ENCODE data around the gene RGS6.
"Not testable (repeated sequence)": the region's sequence is repeated elsewhere in the genome, so short reads cannot be mapped to it uniquely, and the experiment has no call there.

Gene RGS6

GRCh38 chr14:72444701-72445100 lies 512.5 kb downstream of the RGS6 start:
- no peak for DNase-seq (ENCODE audit: low read depth in 2 of 2, low spot score in 1 of 2)

- no peak for DNase-seq (ENCODE audit: low read depth in 2 of 2, low spot score in 1 of 2)
These were observed 516.0 kb downstream of the RGS6 start for GRCh38 chr14:72448212-72448611.

GRCh38 chr14:72450473-72451044 lies 518.3 kb downstream of the RGS6 start:
- DNase-seq (ENCODE audit: low read depth in 2 of 2, low spot score in 1 of 2) = no peak

GRCh38 chr14:72451054-72451972 lies 519.1 kb downstream of the RGS6 start:
- DNase-seq (ENCODE audit: low read depth in 2 of 2, low spot score in 1 of 2) = peak in 1 of 2 donors; percentile 10

GRCh38 chr14:72452774-72453173 lies 520.5 kb downstream of the RGS6 start:
- no peak for DNase-seq (ENCODE audit: low read depth in 2 of 2, low spot score in 1 of 2)

GRCh38 chr14:72454388-72455160 lies 522.3 kb downstream of the RGS6 start:
- no peak for DNase-seq (ENCODE audit: low read depth in 2 of 2, low spot score in 1 of 2)

GRCh38 chr14:72457641-72458040 lies 525.4 kb downstream of the RGS6 start:
- no peak for DNase-seq (ENCODE audit: low read depth in 2 of 2, low spot score in 1 of 2)

- no peak for DNase-seq (ENCODE audit: low read depth in 2 of 2, low spot score in 1 of 2)
These were observed 529.8 kb downstream of the RGS6 start for GRCh38 chr14:72462056-72462455.

GRCh38 chr14:72463291-72463866 lies 531.1 kb downstream of the RGS6 start:
- no peak for DNase-seq (ENCODE audit: low read depth in 2 of 2, low spot score in 1 of 2)

- no peak for DNase-seq (ENCODE audit: low read depth in 2 of 2, low spot score in 1 of 2)
These were observed 532.0 kb downstream of the RGS6 start for GRCh38 chr14:72464226-72464625.

GRCh38 chr14:72466325-72466724 lies 534.1 kb downstream of the RGS6 start:
- no peak for DNase-seq (ENCODE audit: low read depth in 2 of 2, low spot score in 1 of 2)

- DNase-seq (ENCODE audit: low read depth in 2 of 2, low spot score in 1 of 2) = no peak
These were observed 539.1 kb downstream of the RGS6 start for GRCh38 chr14:72471346-72471745.

GRCh38 chr14:72472845-72473244 lies 540.6 kb downstream of the RGS6 start:
- DNase-seq (ENCODE audit: low read depth in 2 of 2, low spot score in 1 of 2) = no peak

- peak; percentile 17 to 40 for DNase-seq (ENCODE audit: low read depth in 2 of 2, low spot score in 1 of 2)
These were observed 544.6 kb downstream of the RGS6 start for GRCh38 chr14:72476657-72477499.

- DNase-seq (ENCODE audit: low read depth in 2 of 2, low spot score in 1 of 2) = not testable (repeated sequence)
These were observed 545.3 kb downstream of the RGS6 start for GRCh38 chr14:72477578-72477977.

GRCh38 chr14:72478471-72478893 lies 546.3 kb downstream of the RGS6 start:
- DNase-seq (ENCODE audit: low read depth in 2 of 2, low spot score in 1 of 2) = no peak

GRCh38 chr14:72479461-72479931 lies 547.3 kb downstream of the RGS6 start:
- no peak for DNase-seq (ENCODE audit: low read depth in 2 of 2, low spot score in 1 of 2)

- DNase-seq (ENCODE audit: low read depth in 2 of 2, low spot score in 1 of 2) = no peak
These were observed 548.4 kb downstream of the RGS6 start for GRCh38 chr14:72480464-72481243.

- no peak for DNase-seq (ENCODE audit: low read depth in 2 of 2, low spot score in 1 of 2)
These were observed 551.1 kb downstream of the RGS6 start for GRCh38 chr14:72483311-72483710.

GRCh38 chr14:72485695-72486094 lies 553.5 kb downstream of the RGS6 start:
- DNase-seq (ENCODE audit: low read depth in 2 of 2, low spot score in 1 of 2) = no peak
